ENCODE data around the gene TCERG1L.

Gene TCERG1L

DNA sequence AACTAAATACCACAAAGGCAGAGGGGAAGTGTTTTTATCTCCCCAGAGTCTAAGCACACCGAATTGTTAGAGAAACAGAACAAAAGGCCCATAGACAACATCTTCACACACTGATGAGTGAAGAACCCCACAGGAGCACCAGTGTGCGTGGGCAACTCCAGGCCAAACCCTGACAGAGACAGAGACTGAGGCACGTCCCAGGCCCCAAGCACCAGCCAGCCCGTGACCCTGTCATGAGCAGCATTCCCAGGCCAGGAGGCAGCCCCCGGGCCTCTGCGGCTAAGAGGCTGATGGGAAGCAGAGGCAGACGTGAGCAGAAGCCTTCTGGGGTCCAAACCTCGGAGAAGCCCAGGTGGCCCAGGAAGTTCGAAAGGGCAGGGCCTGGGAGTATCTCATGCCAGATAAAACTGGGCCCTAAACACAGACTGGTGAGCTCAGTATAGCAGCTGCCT, 184.4 kb downstream of the TCERG1L start:
- Histone ChIP-seq H3K4me2 (no peak overlapping the region), H4K20me1 (ENCODE audit: insufficient read depth) (no peaks in the 10 kb centered on the region), H3K4me3 (IDR thresholded peaks at IDR 0.05; ENCODE audit: insufficient read depth, low read depth, low read length) (no peak overlapping the region), H3K27me3 (ENCODE audit: insufficient read depth, low read depth) (no peaks in the 10 kb centered on the region; the same call in 1 of the 2 replicates), H3K9ac (no peak overlapping the region), H2AFZ (ENCODE audit: low read depth) (no peak overlapping the region), H3K4me1 (ENCODE audit: low read depth, poor library complexity, severe bottlenecking) (no peaks in the 10 kb centered on the region), H3K36me3 (ENCODE audit: insufficient read depth) (no peaks in the 10 kb centered on the region), H3K27ac (no peak overlapping the region), H3K79me2 (ENCODE audit: insufficient read depth, low read depth) (no peaks in the 10 kb centered on the region)
- TF ChIP-seq, protein P1, sequence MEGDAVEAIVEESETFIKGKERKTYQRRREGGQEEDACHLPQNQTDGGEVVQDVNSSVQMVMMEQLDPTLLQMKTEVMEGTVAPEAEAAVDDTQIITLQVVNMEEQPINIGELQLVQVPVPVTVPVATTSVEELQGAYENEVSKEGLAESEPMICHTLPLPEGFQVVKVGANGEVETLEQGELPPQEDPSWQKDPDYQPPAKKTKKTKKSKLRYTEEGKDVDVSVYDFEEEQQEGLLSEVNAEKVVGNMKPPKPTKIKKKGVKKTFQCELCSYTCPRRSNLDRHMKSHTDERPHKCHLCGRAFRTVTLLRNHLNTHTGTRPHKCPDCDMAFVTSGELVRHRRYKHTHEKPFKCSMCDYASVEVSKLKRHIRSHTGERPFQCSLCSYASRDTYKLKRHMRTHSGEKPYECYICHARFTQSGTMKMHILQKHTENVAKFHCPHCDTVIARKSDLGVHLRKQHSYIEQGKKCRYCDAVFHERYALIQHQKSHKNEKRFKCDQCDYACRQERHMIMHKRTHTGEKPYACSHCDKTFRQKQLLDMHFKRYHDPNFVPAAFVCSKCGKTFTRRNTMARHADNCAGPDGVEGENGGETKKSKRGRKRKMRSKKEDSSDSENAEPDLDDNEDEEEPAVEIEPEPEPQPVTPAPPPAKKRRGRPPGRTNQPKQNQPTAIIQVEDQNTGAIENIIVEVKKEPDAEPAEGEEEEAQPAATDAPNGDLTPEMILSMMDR (conservative IDR thresholded peaks at IDR 0.05; ENCODE audit: low read depth, low read length): no peak

DNA sequence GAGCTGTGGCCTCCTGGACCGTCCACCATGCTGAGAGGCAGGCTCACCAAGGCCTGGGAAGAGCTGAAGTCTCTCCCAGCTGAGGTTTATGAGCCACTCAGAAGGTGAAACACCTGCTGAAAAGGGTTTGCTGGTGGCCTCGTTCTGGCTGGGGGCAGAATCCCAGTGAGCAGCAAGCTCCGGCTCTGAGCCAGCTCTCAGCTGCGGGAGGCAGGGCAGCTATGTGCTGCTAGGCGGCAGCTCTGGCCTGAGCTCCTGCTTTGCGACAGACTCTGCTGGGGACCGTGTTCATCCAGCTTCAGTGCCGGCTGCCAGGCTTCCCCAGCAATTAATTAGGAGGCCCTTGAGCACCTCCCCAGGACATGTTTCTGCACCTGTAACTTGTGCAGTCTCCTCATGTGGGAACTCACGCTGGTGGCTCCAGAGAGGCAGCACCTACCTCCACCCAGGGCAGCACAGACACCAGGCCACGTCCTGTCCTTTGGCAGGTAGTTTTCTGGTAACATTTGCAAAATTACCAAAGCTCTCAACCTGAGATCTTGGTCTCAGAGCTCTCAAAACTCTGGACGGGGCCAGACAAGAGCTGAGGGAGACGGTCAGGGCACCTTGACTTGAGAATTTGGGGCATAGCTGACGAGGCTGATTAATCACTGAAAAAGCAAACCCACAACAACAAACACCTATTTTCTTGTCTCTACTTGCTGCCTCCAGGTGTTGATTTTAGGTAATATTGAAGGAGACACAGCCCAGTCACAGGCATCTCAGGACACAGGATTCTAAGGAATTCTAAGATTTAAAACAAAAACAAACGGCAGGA, 185.0 kb downstream of the TCERG1L start:
- no peak overlapping the region for H3K4me2 ChIP-seq
- H3K79me2 ChIP-seq (ENCODE audit: insufficient read depth, low read depth): no peaks in the 10 kb centered on the region
- H3K9ac ChIP-seq: no peak overlapping the region
- H3K27ac ChIP-seq: no peak overlapping the region
- no peaks in the 10 kb centered on the region for H3K4me1 ChIP-seq (ENCODE audit: low read depth, poor library complexity, severe bottlenecking)
- H2AFZ ChIP-seq (ENCODE audit: low read depth): no peak overlapping the region
- no peaks in the 10 kb centered on the region for H4K20me1 ChIP-seq (ENCODE audit: insufficient read depth)
- H3K36me3 ChIP-seq (ENCODE audit: insufficient read depth): no peaks in the 10 kb centered on the region
- TF ChIP-seq, protein P1 (conservative IDR thresholded peaks at IDR 0.05; ENCODE audit: low read depth, low read length): no peak
- no peak overlapping the region for H3K4me3 ChIP-seq (IDR thresholded peaks at IDR 0.05; ENCODE audit: insufficient read depth, low read depth, low read length)
- no peaks in the 10 kb centered on the region for H3K27me3 ChIP-seq (ENCODE audit: insufficient read depth, low read depth)

DNA sequence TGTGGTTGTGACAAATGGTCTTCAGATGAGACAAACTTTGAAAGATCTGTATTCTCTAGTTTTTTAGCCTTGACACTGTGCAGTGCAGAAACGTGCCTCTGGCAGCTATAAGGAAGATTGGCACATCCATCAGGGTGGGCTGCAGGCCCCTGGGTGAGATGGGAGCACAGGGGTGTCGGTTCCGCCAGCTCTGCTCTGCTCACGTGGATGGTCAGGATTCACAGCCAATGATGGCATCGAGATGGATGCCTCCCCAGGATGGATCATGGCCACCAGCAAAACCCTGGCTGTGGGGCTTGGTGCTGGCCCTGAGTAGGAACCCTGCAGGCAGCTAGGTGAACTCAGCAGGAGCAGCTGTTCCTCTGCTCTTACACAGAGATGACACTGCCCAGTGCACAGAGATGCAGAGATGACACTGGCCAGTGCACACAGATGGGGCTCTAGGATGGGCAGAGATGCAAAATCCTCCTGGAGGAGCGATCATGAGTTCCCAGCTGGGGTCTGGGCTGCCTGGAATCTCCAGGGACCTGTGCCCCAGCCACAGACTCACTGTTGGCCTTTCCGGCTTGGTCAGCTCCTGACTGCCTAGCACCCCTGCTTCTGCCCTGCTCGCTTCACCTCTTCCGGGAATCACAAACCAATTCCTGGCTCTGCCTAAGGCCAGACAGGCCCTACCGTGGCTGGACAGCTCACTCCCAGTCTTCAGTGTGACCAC, 185.9 kb downstream of the TCERG1L start:
- H3K4me1 ChIP-seq (ENCODE audit: low read depth, poor library complexity, severe bottlenecking): no peaks in the 10 kb centered on the region

DNA sequence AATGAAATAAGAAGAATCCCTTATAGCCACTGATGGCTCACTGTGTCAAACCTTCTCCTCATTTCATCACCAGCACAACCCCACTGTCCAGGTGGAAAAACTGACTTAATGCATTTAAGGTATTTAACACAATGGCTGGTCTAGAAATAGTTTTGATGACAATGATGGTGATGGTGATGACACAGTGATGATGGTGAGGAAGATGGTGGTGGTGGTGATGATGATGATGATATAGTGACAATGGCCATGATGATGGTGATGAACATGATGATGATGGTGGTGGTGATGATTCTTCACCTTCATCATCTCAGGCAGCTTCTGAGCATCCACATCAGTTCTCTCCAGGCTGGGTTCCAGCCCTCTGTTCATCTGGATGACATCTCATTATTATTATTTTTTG, 186.6 kb downstream of the TCERG1L start:
- TF ChIP-seq, protein P1 (conservative IDR thresholded peaks at IDR 0.05; ENCODE audit: low read depth, low read length): no peak

More for the DNA sequence above, 185.9 kb downstream of the TCERG1L start:
- Histone ChIP-seq H3K9ac (no peak overlapping the region), H4K20me1 (ENCODE audit: insufficient read depth) (no peaks in the 10 kb centered on the region), H3K27ac (no peak overlapping the region), H3K4me3 (IDR thresholded peaks at IDR 0.05; ENCODE audit: insufficient read depth, low read depth, low read length) (no peak overlapping the region), H3K4me2 (no peak overlapping the region), H3K79me2 (ENCODE audit: insufficient read depth, low read depth) (no peaks in the 10 kb centered on the region), H3K27me3 (ENCODE audit: insufficient read depth, low read depth) (no peaks in the 10 kb centered on the region), H3K36me3 (ENCODE audit: insufficient read depth) (no peaks in the 10 kb centered on the region), H2AFZ (ENCODE audit: low read depth) (no peak overlapping the region)
- TF ChIP-seq, protein P1 (conservative IDR thresholded peaks at IDR 0.05; ENCODE audit: low read depth, low read length): no peak

More for the DNA sequence above, 186.6 kb downstream of the TCERG1L start:
- Histone ChIP-seq H3K4me1 (ENCODE audit: low read depth, poor library complexity, severe bottlenecking) (no peaks in the 10 kb centered on the region), H3K4me3 (IDR thresholded peaks at IDR 0.05; ENCODE audit: insufficient read depth, low read depth, low read length) (no peak overlapping the region), H3K4me2 (no peak overlapping the region), H4K20me1 (ENCODE audit: insufficient read depth) (no peaks in the 10 kb centered on the region), H2AFZ (ENCODE audit: low read depth) (no peak overlapping the region), H3K36me3 (ENCODE audit: insufficient read depth) (no peaks in the 10 kb centered on the region), H3K27ac (no peak overlapping the region), H3K79me2 (ENCODE audit: insufficient read depth, low read depth) (no peaks in the 10 kb centered on the region), H3K9ac (no peak overlapping the region), H3K27me3 (ENCODE audit: insufficient read depth, low read depth) (no peaks in the 10 kb centered on the region)

Data from KMS-11 (cell line).